H9 (cell line): ENCODE measurements around the gene NCK1. TPM values are rescaled to one million over a fixed set of nuclear protein-coding genes. Genes with fewer than 3 reads are reported as not detected.

Experiments
- DNase-seq: peaks from one replicate; pipeline ENCODE4 v3.0.0-alpha.2; 2017
- H2AFZ ChIP-seq: one replicate; pipeline ENCODE4 v1.6.1; 2013; ENCODE audit warnings: mild to moderate bottlenecking, low read length, control low read depth, moderate library complexity
- H2AK5ac ChIP-seq: 2 replicates; pipeline ENCODE4 v1.6.1; 2013; ENCODE audit warnings: low read length, control low read depth, mixed read lengths; ENCODE audit not compliant: insufficient read length
- H2BK120ac ChIP-seq: one replicate; pipeline ENCODE4 v1.6.1; 2013; ENCODE audit warnings: low read depth, mild to moderate bottlenecking, low read length, control low read depth, inconsistent platforms; ENCODE audit not compliant: poor library complexity, severe bottlenecking
- H2BK12ac ChIP-seq: 2 replicates; pipeline ENCODE4 v1.6.1; 2013; ENCODE audit warnings: low read length, control low read depth, mixed read lengths, low read depth; ENCODE audit not compliant: insufficient read length
- H2BK15ac ChIP-seq: 2 replicates; pipeline ENCODE4 v1.6.1; 2013; ENCODE audit warnings: low read depth, low read length, control low read depth
- H2BK20ac ChIP-seq: one replicate; pipeline ENCODE4 v1.6.1; 2013; ENCODE audit warnings: low read depth, mild to moderate bottlenecking, low read length, control low read depth, inconsistent platforms; ENCODE audit not compliant: poor library complexity, severe bottlenecking
- H2BK5ac ChIP-seq: 2 replicates; pipeline ENCODE4 v1.6.1; 2013; ENCODE audit warnings: low read length, control low read depth, mixed read lengths; ENCODE audit not compliant: insufficient read length
- H3K14ac ChIP-seq: 2 replicates; pipeline ENCODE4 v1.6.1; 2013; ENCODE audit warnings: low read length, control low read depth; ENCODE audit not compliant: insufficient read depth
- H3K18ac ChIP-seq: 2 replicates; pipeline ENCODE4 v1.6.1; 2013; ENCODE audit warnings: low read depth, mild to moderate bottlenecking, mixed read lengths, low read length, control low read depth; ENCODE audit not compliant: insufficient read length
- H3K23ac ChIP-seq: 2 replicates; pipeline ENCODE4 v1.6.1; 2013; ENCODE audit warnings: low read length, control low read depth, mixed read lengths, low read depth; ENCODE audit not compliant: insufficient read length
- H3K23me2 ChIP-seq: 2 replicates; pipeline ENCODE4 v1.6.1; 2013; ENCODE audit warnings: low read depth, mild to moderate bottlenecking, mixed read lengths, low read length, control low read depth; ENCODE audit not compliant: insufficient read length, poor library complexity, severe bottlenecking
- H3K27ac ChIP-seq: 2 replicates; pipeline ENCODE4 v1.5.1; 2013; ENCODE audit warnings: low read length, control low read depth, mixed read lengths, low read depth; ENCODE audit not compliant: insufficient read length
- H3K27me3 ChIP-seq: 2 replicates; pipeline ENCODE4 v1.6.1; 2013; ENCODE audit warnings: low read length, control low read depth, inconsistent platforms; ENCODE audit not compliant: insufficient read depth
- H3K4ac ChIP-seq: 2 replicates; pipeline ENCODE4 v1.6.1; 2013; ENCODE audit warnings: low read depth, mild to moderate bottlenecking, control low read depth, inconsistent platforms, low read length, moderate library complexity
- H3K4me1 ChIP-seq: 2 replicates; pipeline ENCODE4 v1.6.1; 2013; ENCODE audit warnings: low read length, control low read depth, inconsistent platforms; ENCODE audit not compliant: insufficient read depth
- H3K4me2 ChIP-seq: 2 replicates; pipeline ENCODE4 v1.6.1; 2013; ENCODE audit warnings: low read length, control low read depth, mixed read lengths; ENCODE audit not compliant: insufficient read length, insufficient read depth
- H3K56ac ChIP-seq: 2 replicates; pipeline ENCODE4 v1.6.1; 2013; ENCODE audit warnings: low read depth, mild to moderate bottlenecking, mixed read lengths, low read length, control low read depth; ENCODE audit not compliant: insufficient read length
- H3K79me1 ChIP-seq: 2 replicates; pipeline ENCODE4 v1.6.1; 2013; ENCODE audit warnings: low read depth, mild to moderate bottlenecking, moderate library complexity, low read length, control low read depth, inconsistent platforms; ENCODE audit not compliant: insufficient read depth, poor library complexity, severe bottlenecking
- H3K79me2 ChIP-seq: 2 replicates; pipeline ENCODE4 v1.6.1; 2013; ENCODE audit warnings: low read length, control low read depth, inconsistent platforms; ENCODE audit not compliant: insufficient read depth
- H3K9ac ChIP-seq: 2 replicates; pipeline ENCODE4 v1.6.1; 2013; ENCODE audit warnings: low read length, control low read depth, mixed read lengths; ENCODE audit not compliant: insufficient read length; ENCODE audit errors: extremely low read depth
- H3K9me3 ChIP-seq: one replicate; pipeline ENCODE4 v1.6.1; 2013; ENCODE audit warnings: low read depth, low read length, inconsistent platforms; ENCODE audit not compliant: control insufficient read depth
- H3T11ph ChIP-seq: one replicate; pipeline ENCODE4 v1.6.1; 2013; ENCODE audit warnings: mild to moderate bottlenecking, low read length, control low read depth, inconsistent platforms
- H4K20me1 ChIP-seq: one replicate; pipeline ENCODE4 v1.6.1; 2013; ENCODE audit not compliant: control insufficient read depth, insufficient read length, insufficient read depth
- H4K5ac ChIP-seq: 2 replicates; pipeline ENCODE4 v1.6.1; 2013; ENCODE audit warnings: low read depth, mild to moderate bottlenecking, mixed read lengths, low read length, control low read depth; ENCODE audit not compliant: insufficient read length
- H4K8ac ChIP-seq: replicated peaks from 2 replicates; pipeline ENCODE4 v1.6.1; 2013; ENCODE audit warnings: low read length, control low read depth, mixed read lengths, low read depth; ENCODE audit not compliant: insufficient read length
- H4K91ac ChIP-seq: 2 replicates; pipeline ENCODE4 v1.6.1; 2013; ENCODE audit warnings: low read depth, mild to moderate bottlenecking, moderate library complexity, mixed read lengths, low read length, control low read depth; ENCODE audit not compliant: insufficient read length
- H3K27ac Mint-ChIP-seq, 3 experiments: 2 replicates in 2 of 3; 3 replicates in 1 of 3; pipeline ENCODE4 v1.8.0; 2020 to 2021; ENCODE audit warnings: mixed read lengths in 3 of 3, mild to moderate bottlenecking in 1 of 3, moderate library complexity in 1 of 3
- H3K27me3 Mint-ChIP-seq: 2 replicates; pipeline ENCODE4 v1.8.0; 2021; ENCODE audit warnings: low read depth, mild to moderate bottlenecking, moderate library complexity, mixed read lengths
- H3K36me3 Mint-ChIP-seq, 3 experiments: 2 replicates in 2 of 3; 3 replicates in 1 of 3; pipeline ENCODE4 v1.8.0; 2020 to 2021; ENCODE audit warnings: low read depth in 3 of 3, mixed read lengths in 3 of 3; ENCODE audit not compliant: insufficient read depth in 1 of 3
- H3K4me1 Mint-ChIP-seq, 2 experiments: 2 replicates each; pipeline ENCODE4 v1.8.0; 2020; ENCODE audit warnings: mixed read lengths in 2 of 2
- H3K4me3 Mint-ChIP-seq, 2 experiments: 2 replicates in 1 of 2; 3 replicates in 1 of 2; pipeline ENCODE4 v1.8.0; 2020 to 2021; ENCODE audit warnings: mild to moderate bottlenecking in 2 of 2, mixed read lengths in 2 of 2, moderate library complexity in 1 of 2
- H3K9me3 Mint-ChIP-seq, 2 experiments: 2 replicates in 1 of 2; 3 replicates in 1 of 2; pipeline ENCODE4 v1.8.0; 2020; ENCODE audit warnings: mild to moderate bottlenecking in 2 of 2, mixed read lengths in 2 of 2, moderate library complexity in 1 of 2
- WGBS: extraction: QIAGEN DNeasy Blood & Tissue Kit; methylation state at CpG from one replicate; pipeline ENCODE4 v1.1.7; 2013; ENCODE audit warnings: missing lambda C conversion rate, low lambda C conversion rate, mixed read lengths; ENCODE audit not compliant: insufficient read length; ENCODE audit errors: extremely low coverage; 5-methylcytosine and 5-hydroxymethylcytosine counted together
- total RNA-seq: library from RNA; stranded (reverse); gene quantifications from 2 replicates; pipeline ENCODE4 v1.2.1, GENCODE V29; 2021
- TF ChIP-seq, protein P1 (sequence below): fragments of 200-600 bp; sonication (generic); conservative IDR thresholded peaks from 3 replicates; pipeline ENCODE4 v1.8.0; 2021; ENCODE audit warnings: antibody characterized with exemption, mild to moderate bottlenecking

NCK1 gene
- total RNA-seq, 1 experiment from 2014 or later: 26.4 TPM

DNA sequence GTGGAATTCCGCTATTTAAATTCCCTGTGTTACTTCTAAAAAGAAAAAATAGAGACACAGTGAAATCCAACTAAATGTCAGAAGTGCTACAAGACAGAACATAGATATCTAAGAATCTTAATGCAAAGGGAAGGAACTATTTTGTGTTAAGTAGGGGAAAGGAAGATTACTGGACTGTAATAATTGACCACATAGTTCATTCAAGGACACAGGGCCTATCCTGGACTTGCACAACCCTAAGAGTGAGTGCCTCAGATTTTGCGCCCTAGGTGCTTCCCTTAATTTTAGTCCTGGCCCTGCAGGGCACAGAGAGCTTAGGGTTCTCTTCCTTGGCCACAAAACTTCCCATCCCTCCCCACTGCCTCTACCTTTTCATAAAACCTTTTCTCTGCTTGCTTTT lies 92.2 kb downstream of the NCK1 start:
- Histone ChIP-seq H3K23ac (no peak overlapping the region), H2BK15ac (no peak overlapping the region), H2BK5ac (no peak overlapping the region), H3K4me1 (peaks cover 2% of the 10 kb centered on the region; the same call in 1 of the 2 replicates), H2BK12ac (no peak overlapping the region), H3K18ac (no peak overlapping the region), H2BK20ac (no peak overlapping the region), H3K79me2 (no peaks in the 10 kb centered on the region), H3K27me3 (no peaks in the 10 kb centered on the region), H2AFZ (no peak overlapping the region), H3K4ac (no peak overlapping the region), H3K79me1 (no peaks in the 10 kb centered on the region), H3T11ph (no peak overlapping the region), H3K4me2 (no peak overlapping the region), H2AK5ac (no peak overlapping the region), H3K9me3 (no peaks in the 10 kb centered on the region), H4K5ac (no peak overlapping the region), H4K8ac (no peak overlapping the region), H3K9ac (no peak overlapping the region), H3K27ac (no peak overlapping the region), H2BK120ac (no peak overlapping the region), H3K23me2 (no peaks in the 10 kb centered on the region), H3K14ac (no peak overlapping the region), H4K20me1 (no peaks in the 10 kb centered on the region), H3K56ac (no peak overlapping the region), H4K91ac (no peak overlapping the region)
- DNase-seq: no peak
- TF ChIP-seq, protein P1, sequence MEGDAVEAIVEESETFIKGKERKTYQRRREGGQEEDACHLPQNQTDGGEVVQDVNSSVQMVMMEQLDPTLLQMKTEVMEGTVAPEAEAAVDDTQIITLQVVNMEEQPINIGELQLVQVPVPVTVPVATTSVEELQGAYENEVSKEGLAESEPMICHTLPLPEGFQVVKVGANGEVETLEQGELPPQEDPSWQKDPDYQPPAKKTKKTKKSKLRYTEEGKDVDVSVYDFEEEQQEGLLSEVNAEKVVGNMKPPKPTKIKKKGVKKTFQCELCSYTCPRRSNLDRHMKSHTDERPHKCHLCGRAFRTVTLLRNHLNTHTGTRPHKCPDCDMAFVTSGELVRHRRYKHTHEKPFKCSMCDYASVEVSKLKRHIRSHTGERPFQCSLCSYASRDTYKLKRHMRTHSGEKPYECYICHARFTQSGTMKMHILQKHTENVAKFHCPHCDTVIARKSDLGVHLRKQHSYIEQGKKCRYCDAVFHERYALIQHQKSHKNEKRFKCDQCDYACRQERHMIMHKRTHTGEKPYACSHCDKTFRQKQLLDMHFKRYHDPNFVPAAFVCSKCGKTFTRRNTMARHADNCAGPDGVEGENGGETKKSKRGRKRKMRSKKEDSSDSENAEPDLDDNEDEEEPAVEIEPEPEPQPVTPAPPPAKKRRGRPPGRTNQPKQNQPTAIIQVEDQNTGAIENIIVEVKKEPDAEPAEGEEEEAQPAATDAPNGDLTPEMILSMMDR: no peak
- no peak overlapping the region for H3K4me3 Mint-ChIP-seq
- no peak overlapping the region for H3K27ac Mint-ChIP-seq
- H3K27me3 Mint-ChIP-seq: no peaks in the 10 kb centered on the region
- no peaks in the 10 kb centered on the region for H3K36me3 Mint-ChIP-seq
- WGBS: no CpG with 5 or more reads among the region's 2 CpGs
- peaks cover 18 to 19% of the 10 kb centered on the region in 2 experiments for H3K4me1 Mint-ChIP-seq
- no peaks in the 10 kb centered on the region for H3K9me3 Mint-ChIP-seq
